Umbilical cord (tissue), 2 donors: ENCODE results near the gene NATD1. TPM values are rescaled to one million over a fixed set of nuclear protein-coding genes. Genes with fewer than 3 reads are reported as not detected.
"Not testable (repeated sequence)": the region's sequence is repeated elsewhere in the genome, so short reads cannot be mapped to it uniquely, and the experiment has no call there.

ENCODE experiments used
- DNase-seq: peaks from one replicate; pipeline ENCODE4 v3.0.0-alpha.2; 2015; ENCODE audit warnings: low spot score
- total RNA-seq: library from RNA; depleted of rRNA; stranded (reverse); fragments of >200 nt; gene quantifications from one replicate; pipeline ENCODE4 v1.2.3, GENCODE V29; 2014; ENCODE audit warnings: low replicate concordance; ENCODE audit not compliant: insufficient read depth

NATD1 gene
- total RNA-seq, 1 donor from 2014 or later = 4.6 TPM

DNA sequence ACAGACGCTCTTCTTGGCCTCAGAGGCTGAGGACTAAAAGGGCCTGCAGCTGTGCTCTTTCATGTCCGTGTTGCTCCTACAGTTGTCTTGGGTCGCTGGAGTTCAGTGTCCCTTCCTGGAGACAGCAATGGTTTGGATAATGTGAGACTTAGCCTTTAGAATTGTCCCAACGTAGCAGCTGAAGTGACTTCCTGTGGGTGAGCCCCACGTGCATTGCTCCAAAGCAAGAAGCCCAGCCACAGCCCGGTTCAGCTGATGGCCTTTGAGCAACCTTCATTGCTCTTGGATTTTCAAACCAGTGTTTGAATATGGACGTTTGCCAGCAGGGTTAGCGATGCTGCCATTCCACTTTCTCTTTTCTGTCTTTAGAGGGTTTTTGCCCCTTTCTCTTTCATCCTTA is 59.0 kb downstream of the NATD1 start:
- DNase-seq = no peak

DNA sequence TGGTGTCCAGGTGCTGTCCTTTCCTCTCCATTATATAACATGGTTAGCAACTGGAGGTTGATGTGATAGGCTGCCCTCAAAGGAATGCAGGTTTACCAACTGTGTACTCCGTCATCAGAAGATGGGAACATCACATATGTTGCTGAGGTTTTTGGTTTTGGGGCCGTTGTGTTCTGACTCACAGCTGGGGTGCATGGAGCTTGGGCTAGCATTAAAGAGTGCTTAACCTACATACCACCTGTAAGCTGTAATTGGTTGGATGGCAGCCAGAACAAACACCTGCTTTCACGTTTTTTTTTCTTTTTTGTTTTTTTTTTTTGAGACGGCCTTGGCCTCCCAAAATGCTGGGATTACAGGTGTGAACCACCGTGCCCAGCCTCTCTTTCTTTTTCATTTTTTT is 60.2 kb downstream of the NATD1 start:
- DNase-seq = no peak

DNA sequence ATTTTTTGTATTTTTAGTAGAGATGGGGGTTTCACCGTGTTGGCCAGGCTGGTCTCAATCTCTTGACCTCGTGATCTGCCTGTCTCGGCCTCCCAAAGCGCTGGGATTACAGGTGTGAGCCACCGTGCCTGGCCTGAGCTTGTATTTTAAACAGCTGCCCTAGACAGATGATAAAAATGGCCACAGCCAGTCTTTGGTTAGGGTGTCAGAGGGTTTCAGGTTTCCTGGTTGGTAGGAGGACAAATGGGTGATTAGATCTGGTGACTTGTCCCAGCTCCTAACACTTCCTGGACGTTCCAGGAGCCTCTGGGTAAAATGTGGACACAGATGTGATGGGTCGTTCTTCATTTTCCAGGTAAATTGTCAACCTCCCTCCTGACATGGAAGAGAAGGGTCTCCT is 60.8 kb downstream of the NATD1 start:
- not testable (repeated sequence) for DNase-seq

- DNase-seq = no peak
Observed at GRCh38 chr17:21191698-21192097, 61.5 kb downstream of the NATD1 start.

DNA sequence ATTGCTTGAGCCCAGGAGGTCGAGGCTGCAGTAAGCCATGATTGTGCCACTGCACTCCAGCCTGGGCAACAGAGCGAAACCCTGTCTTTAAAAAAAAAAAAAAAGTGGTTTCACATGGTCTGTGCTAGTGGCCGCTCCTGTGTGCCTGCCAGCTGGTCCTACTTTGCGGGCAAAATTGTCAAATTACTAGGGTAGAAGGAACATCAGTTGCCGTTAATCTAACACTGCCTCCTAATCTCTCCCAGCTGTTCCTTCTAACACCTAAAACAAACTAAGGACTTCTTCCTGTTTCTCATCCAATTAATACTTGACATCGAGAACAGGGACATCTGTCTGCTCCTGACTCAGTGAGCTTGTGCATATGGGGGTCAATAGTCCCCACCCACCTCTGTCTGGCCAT is 63.1 kb downstream of the NATD1 start:
- DNase-seq = no peak

DNA sequence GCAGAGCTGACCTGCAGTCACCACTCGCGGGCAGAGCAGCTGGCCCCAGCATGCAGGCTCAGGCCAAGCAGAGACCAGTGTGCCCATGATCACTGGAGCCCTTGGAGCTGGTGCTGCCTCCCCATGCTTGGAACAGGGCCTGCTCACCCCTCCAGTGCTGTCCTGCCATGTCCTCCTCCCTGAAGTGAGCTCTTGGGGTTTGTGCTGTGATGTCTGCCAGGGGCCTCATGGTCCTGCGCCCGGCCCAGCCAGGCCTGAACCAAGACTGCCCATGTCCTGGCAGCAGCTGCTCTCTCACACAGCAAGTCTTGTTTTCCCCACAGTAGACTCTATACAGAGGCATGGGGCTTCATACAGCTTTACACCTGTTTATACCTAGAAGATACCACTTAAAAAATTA is 63.8 kb downstream of the NATD1 start:
- DNase-seq = no peak

Other genes starting within 250 kb of the NATD1 start
- 147 TPM for gene USP22, start 210.4 kb downstream of the NATD1 start, total RNA-seq
- 24.6 TPM for gene DHRS7B, start 126.4 kb downstream of the NATD1 start, total RNA-seq
- gene TMEM11, start 39.2 kb downstream of the NATD1 start, total RNA-seq = 15.4 TPM
- 20.9 TPM for gene MAP2K3, start 31.3 kb upstream of the NATD1 start, total RNA-seq
- 3.6 TPM for gene KCNJ12, start 122.9 kb upstream of the NATD1 start, total RNA-seq